ENCODE measurements around the gene RXRA.
"Not testable (repeated sequence)": the region's sequence is repeated elsewhere in the genome, so short reads cannot be mapped to it uniquely, and the experiment has no call there.

RXRA gene

DNA sequence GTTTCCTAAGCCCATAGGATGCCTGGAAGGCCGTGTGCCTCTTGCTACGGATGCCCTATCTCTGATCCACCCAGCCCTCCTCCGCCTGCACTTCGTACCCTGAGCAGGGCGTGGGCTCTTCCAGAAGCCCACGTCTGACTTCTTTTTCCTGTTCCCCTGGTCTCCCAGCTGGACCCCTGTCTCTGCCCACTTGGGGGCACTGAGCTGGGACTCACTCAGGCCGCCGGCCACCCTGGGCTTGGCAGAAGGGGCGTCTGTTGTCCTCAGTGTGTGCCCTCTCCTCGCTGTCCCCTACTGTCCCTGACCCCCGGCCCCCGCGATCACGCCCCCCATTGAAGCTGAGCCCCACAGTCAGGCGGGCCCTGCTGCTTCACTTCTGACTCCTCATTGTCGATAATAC, 22.0 kb upstream of the RXRA start:
- H3K27ac ChIP-seq (ENCODE audit: low read depth, low read length) = no peak overlapping the region
- no peak overlapping the region for H3K4me2 ChIP-seq (ENCODE audit: low read depth, low read length, poor library complexity, severe bottlenecking)
- H3K27me3 ChIP-seq (ENCODE audit: low read length) = no peaks in the 10 kb centered on the region
- H3K36me3 ChIP-seq (ENCODE audit: low read length) = no peaks in the 10 kb centered on the region
- H2AFZ ChIP-seq (ENCODE audit: low read depth, low read length, severe bottlenecking) = no peak overlapping the region
- no peak for TF ChIP-seq EZH2phosphoT487 (conservative IDR thresholded peaks at IDR 0.05; ENCODE audit: low read length)
- TF ChIP-seq, protein P1, sequence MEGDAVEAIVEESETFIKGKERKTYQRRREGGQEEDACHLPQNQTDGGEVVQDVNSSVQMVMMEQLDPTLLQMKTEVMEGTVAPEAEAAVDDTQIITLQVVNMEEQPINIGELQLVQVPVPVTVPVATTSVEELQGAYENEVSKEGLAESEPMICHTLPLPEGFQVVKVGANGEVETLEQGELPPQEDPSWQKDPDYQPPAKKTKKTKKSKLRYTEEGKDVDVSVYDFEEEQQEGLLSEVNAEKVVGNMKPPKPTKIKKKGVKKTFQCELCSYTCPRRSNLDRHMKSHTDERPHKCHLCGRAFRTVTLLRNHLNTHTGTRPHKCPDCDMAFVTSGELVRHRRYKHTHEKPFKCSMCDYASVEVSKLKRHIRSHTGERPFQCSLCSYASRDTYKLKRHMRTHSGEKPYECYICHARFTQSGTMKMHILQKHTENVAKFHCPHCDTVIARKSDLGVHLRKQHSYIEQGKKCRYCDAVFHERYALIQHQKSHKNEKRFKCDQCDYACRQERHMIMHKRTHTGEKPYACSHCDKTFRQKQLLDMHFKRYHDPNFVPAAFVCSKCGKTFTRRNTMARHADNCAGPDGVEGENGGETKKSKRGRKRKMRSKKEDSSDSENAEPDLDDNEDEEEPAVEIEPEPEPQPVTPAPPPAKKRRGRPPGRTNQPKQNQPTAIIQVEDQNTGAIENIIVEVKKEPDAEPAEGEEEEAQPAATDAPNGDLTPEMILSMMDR (IDR thresholded peaks at IDR 0.05; ENCODE audit: insufficient read depth, low read length, poor library complexity, severe bottlenecking) = no peak
- no peaks in the 10 kb centered on the region for H3K79me2 ChIP-seq (ENCODE audit: insufficient read depth, low read length)
- no peak overlapping the region for H3K4me3 ChIP-seq (ENCODE audit: insufficient read depth, low read length, poor library complexity, severe bottlenecking)
- H3F3A ChIP-seq (ENCODE audit: insufficient read depth) = no peaks in the 10 kb centered on the region
- H3K9ac ChIP-seq (ENCODE audit: low read length) = no peak overlapping the region
- no peaks in the 10 kb centered on the region for H3K9me3 ChIP-seq (ENCODE audit: insufficient read depth, low read length)
- H3K9me2 ChIP-seq (replicated peaks; ENCODE audit: insufficient read depth, low read length) = no peaks in the 10 kb centered on the region
- no peaks in the 10 kb centered on the region for H4K20me1 ChIP-seq (ENCODE audit: low read depth, low read length)

DNA sequence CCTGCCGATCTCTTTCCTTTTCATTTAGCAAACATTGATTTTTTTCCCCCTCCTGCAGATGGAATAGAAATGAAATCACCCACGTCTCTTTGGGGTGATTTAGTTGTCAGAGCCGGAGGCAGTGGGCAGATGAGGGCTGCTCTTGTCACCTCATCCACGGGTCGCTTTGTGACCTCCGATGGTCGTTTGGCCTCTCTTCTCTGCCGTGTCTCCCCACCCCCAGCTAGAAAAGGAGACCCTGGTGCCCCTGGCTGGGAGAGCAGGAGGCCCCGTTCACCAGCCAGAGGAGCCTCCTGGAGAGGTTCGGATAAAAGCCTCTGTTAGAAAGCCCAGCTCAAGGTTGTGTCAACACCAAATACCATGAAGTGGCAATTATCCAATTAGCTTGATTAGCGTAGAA, 21.6 kb upstream of the RXRA start:
- Histone ChIP-seq H3K36me3 (ENCODE audit: low read length) (no peaks in the 10 kb centered on the region), H3K79me2 (ENCODE audit: insufficient read depth, low read length) (no peaks in the 10 kb centered on the region), H2AFZ (ENCODE audit: low read depth, low read length, severe bottlenecking) (no peak overlapping the region), H3K9ac (ENCODE audit: low read length) (no peak overlapping the region), H3K4me3 (ENCODE audit: insufficient read depth, low read length, poor library complexity, severe bottlenecking) (no peak overlapping the region), H3K9me2 (replicated peaks; ENCODE audit: insufficient read depth, low read length) (no peaks in the 10 kb centered on the region), H3K4me2 (ENCODE audit: low read depth, low read length, poor library complexity, severe bottlenecking) (no peak overlapping the region), H3K27ac (ENCODE audit: low read depth, low read length) (no peak overlapping the region), H3K27me3 (ENCODE audit: low read length) (no peaks in the 10 kb centered on the region), H3K9me3 (ENCODE audit: insufficient read depth, low read length) (no peaks in the 10 kb centered on the region), H4K20me1 (ENCODE audit: low read depth, low read length) (no peaks in the 10 kb centered on the region), H3F3A (ENCODE audit: insufficient read depth) (no peaks in the 10 kb centered on the region)
- no peak for TF ChIP-seq EZH2phosphoT487 (conservative IDR thresholded peaks at IDR 0.05; ENCODE audit: low read length)
- TF ChIP-seq, protein P1 (IDR thresholded peaks at IDR 0.05; ENCODE audit: insufficient read depth, low read length, poor library complexity, severe bottlenecking) = no peak

DNA sequence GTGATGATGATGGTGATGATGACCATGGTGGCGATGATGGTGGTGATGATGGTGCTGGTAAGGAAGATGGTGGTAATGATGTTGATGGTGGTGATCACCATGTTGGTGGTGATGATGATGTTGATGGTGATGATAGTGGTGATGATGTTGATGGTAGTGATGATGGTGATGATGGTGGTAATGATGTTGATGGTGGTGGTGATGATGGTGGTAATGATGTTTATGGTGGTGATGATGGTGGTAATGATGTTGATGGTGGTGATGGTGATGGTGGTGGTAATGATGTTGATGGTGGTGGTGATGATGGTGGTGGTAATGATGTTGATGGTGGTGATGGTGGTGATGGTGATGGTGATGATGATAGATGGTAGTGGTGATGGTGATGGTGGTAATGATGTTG, 20.7 kb upstream of the RXRA start:
- Histone ChIP-seq H3K4me3 (ENCODE audit: insufficient read depth, low read length, poor library complexity, severe bottlenecking) (no peak overlapping the region), H3F3A (ENCODE audit: insufficient read depth) (no peaks in the 10 kb centered on the region), H3K4me2 (ENCODE audit: low read depth, low read length, poor library complexity, severe bottlenecking) (no peak overlapping the region), H4K20me1 (ENCODE audit: low read depth, low read length) (no peaks in the 10 kb centered on the region), H3K27me3 (ENCODE audit: low read length) (no peaks in the 10 kb centered on the region), H3K79me2 (ENCODE audit: insufficient read depth, low read length) (no peaks in the 10 kb centered on the region), H3K27ac (ENCODE audit: low read depth, low read length) (no peak overlapping the region), H3K36me3 (ENCODE audit: low read length) (no peaks in the 10 kb centered on the region), H3K9me3 (ENCODE audit: insufficient read depth, low read length) (no peaks in the 10 kb centered on the region), H2AFZ (ENCODE audit: low read depth, low read length, severe bottlenecking) (no peak overlapping the region), H3K9me2 (replicated peaks; ENCODE audit: insufficient read depth, low read length) (no peaks in the 10 kb centered on the region), H3K9ac (ENCODE audit: low read length) (no peak overlapping the region)
- no peak for TF ChIP-seq EZH2phosphoT487 (conservative IDR thresholded peaks at IDR 0.05; ENCODE audit: low read length)
- TF ChIP-seq, protein P1 (IDR thresholded peaks at IDR 0.05; ENCODE audit: insufficient read depth, low read length, poor library complexity, severe bottlenecking) = no peak

DNA sequence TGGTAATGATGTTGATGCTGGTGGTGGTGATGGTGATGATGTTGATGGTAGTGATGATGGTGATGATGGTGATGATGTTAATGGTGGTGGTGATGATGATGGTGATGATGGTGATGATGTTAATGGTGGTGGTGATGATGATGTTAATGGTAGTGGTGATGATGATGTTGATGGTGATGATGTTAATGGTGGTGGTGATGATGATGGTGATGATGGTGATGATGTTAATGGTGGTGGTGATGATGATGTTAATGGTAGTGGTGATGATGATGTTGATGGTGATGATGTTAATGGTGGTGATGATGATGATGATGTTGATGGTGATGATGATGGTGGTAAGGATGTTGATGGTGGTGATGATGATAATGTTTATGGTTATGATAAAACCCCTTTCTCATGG, 20.2 kb upstream of the RXRA start:
- not testable (repeated sequence) for H3K4me2 ChIP-seq (ENCODE audit: low read depth, low read length, poor library complexity, severe bottlenecking); H3F3A ChIP-seq (ENCODE audit: insufficient read depth); H3K4me3 ChIP-seq (ENCODE audit: insufficient read depth, low read length, poor library complexity, severe bottlenecking); H3K79me2 ChIP-seq (ENCODE audit: insufficient read depth, low read length); H3K9me2 ChIP-seq (replicated peaks; ENCODE audit: insufficient read depth, low read length); H4K20me1 ChIP-seq (ENCODE audit: low read depth, low read length); H3K36me3 ChIP-seq (ENCODE audit: low read length); H2AFZ ChIP-seq (ENCODE audit: low read depth, low read length, severe bottlenecking); H3K27me3 ChIP-seq (ENCODE audit: low read length); H3K9me3 ChIP-seq (ENCODE audit: insufficient read depth, low read length); H3K27ac ChIP-seq (ENCODE audit: low read depth, low read length); H3K9ac ChIP-seq (ENCODE audit: low read length)

All from SU-DHL-6 (cell line).